Measurements from ENCODE around the gene NEK6. TPM values are rescaled to one million over a fixed set of nuclear protein-coding genes. Genes with fewer than 3 reads are reported as not detected.

The NEK6 gene
- total and polyA plus RNA-seq, 4 experiments from 2014 or later, result 3.8 to 11.7 (median 8.5) TPM

DNA sequence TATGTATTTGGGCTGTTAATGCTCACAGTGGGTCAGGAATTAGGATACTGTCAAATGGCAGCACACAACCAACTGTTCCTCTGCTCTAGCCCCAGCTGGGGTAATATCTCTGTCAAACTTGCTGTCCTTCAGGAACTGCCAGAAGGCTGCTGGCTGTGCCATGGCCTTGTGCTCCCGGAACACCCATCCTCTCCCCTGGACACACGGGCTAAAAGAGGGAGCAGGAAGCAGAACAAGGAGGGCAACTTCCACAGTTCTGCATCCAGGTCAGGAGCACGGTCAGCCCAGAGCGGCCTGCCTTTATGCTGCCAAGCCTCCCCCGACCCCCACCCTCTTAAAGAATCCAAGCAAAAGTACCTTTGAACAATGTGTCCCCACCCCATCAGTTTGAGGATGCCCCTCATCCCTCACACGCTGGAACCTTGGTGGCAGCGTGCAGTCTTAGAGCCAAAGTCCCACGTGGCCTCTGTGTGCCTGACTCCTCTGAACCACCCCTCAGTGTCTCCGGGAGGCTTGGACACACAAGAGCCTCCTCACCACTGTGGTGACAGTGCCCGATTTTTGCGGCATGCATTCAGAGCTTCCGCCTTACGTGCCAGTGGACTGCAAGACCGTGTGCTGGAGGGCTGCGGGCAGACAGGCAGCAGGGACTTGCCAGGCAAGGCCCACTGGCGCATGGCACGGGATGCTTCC, 96.7 kb downstream of the NEK6 start:
- Mint-ChIP-seq H3K36me3 (peaks cover 39 to 76% of the 10 kb centered on the region in 2 donors), H3K27me3 (no peaks in the 10 kb centered on the region), H3K9me3 (peaks cover 0 to 3% (median 0%) of the 10 kb centered on the region in 8 donors), H3K4me3 (no peak overlapping the region), H3K27ac (peak overlapping the region in 3 of 7 donors; percentile 32 to 75 (median 55)), H3K4me1 (peaks cover 21 to 29% (median 25%) of the 10 kb centered on the region in 4 donors)
- no peak for DNase-seq
- Histone ChIP-seq H3K36me3 (ENCODE audit: insufficient read depth, low read length) (peaks cover 43% of the 10 kb centered on the region), H3K9me3 (ENCODE audit: control insufficient read depth in 1 of 2, low read length in 2 of 2) (no peaks in the 10 kb centered on the region), H3K27me3 (ENCODE audit: insufficient read depth, low read length) (no peaks in the 10 kb centered on the region), H3K27ac (ENCODE audit: low read depth, low read length) (no peak overlapping the region), H3K4me1 (ENCODE audit: insufficient read depth, low read length) (peaks cover 23% of the 10 kb centered on the region), H3K4me3 (ENCODE audit: low read length in 2 of 2) (no peak overlapping the region)
- ChIA-PET POLR2A (ENCODE audit: partially characterized antibody) (no interaction called here), CTCF (ENCODE audit: partially characterized antibody) (no interaction called here)
- intact Hi-C loops (cut with micrococcal nuclease), result no loop called here

- Histone ChIP-seq H3K4me3 (ENCODE audit: low read length in 2 of 2) (no peak overlapping the region), H3K4me1 (ENCODE audit: insufficient read depth, low read length) (peaks cover 28% of the 10 kb centered on the region), H3K27me3 (ENCODE audit: insufficient read depth, low read length) (no peaks in the 10 kb centered on the region), H3K9me3 (ENCODE audit: control insufficient read depth in 1 of 2, low read length in 2 of 2) (no peaks in the 10 kb centered on the region), H3K27ac (ENCODE audit: low read depth, low read length) (no peak overlapping the region), H3K36me3 (ENCODE audit: insufficient read depth, low read length) (peaks cover 43% of the 10 kb centered on the region)
- H3K4me3 Mint-ChIP-seq, result no peak overlapping the region
- DNase-seq, result no peak
- H3K9me3 Mint-ChIP-seq, result peaks cover 0 to 3% (median 0%) of the 10 kb centered on the region in 8 donors
- intact Hi-C loops (cut with micrococcal nuclease), result no loop called here
- ChIA-PET CTCF (ENCODE audit: partially characterized antibody) (no interaction called here), POLR2A (ENCODE audit: partially characterized antibody) (no interaction called here)
- H3K4me1 Mint-ChIP-seq, result peaks cover 25 to 36% (median 31%) of the 10 kb centered on the region in 4 donors
- H3K36me3 Mint-ChIP-seq, result peaks cover 39 to 71% of the 10 kb centered on the region in 2 donors
- H3K27ac Mint-ChIP-seq, result peak overlapping the region in 3 of 7 donors; percentile 42 to 55 (median 42)
- H3K27me3 Mint-ChIP-seq, result no peaks in the 10 kb centered on the region
Observed at GRCh38 chr9:124355039-124355940, 97.5 kb downstream of the NEK6 start.

DNA sequence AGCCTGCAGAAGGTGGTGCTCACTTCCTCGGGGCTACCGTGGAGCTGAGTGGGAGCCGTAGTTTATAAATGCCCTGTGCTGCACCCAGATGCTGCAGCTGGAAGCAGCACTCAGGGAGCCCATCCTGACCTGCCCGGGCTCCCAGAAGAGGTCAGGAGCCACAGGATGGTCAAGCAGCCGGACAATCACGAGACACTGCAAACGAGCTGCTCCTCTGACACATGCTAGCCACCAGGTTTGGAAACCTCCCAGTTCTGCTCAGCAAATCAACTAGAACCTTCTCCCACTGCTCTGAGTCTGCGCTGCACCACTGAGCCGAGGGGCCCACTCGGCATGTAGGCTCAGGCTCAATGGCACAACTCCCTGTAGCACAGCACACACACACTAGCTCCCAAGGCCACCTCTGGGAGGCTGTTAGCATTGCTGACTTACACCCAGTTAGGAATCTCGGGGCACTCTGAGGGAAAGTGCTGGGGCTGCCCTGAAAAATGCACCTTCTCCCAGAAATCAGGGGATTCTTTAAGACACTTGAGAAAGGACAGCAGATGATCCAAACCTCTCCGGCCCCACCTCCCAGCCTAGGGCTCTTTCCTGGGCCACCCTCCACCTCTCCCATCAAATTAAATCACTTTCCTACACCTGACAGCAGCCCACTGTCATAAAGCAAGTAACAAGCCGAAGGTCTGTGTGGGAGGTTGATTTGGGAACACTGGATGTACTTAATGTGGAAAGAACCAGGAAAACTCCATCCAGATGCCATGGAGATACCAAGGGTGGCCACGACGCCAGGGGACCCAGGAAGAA, 98.4 kb downstream of the NEK6 start:
- Mint-ChIP-seq H3K9me3 (peaks cover 0 to 3% (median 0%) of the 10 kb centered on the region in 8 donors), H3K27ac (peak overlapping the region in 5 of 7 donors; percentile 11 to 83 (median 68)), H3K4me3 (no peak overlapping the region), H3K36me3 (peaks cover 32 to 62% of the 10 kb centered on the region in 2 donors), H3K4me1 (peaks cover 30 to 43% (median 36%) of the 10 kb centered on the region in 4 donors), H3K27me3 (no peaks in the 10 kb centered on the region)
- peaks cover 35% of the 10 kb centered on the region for H3K36me3 ChIP-seq (ENCODE audit: insufficient read depth, low read length)
- POLR2A ChIA-PET (ENCODE audit: partially characterized antibody), result no interaction called here
- no peak overlapping the region for H3K27ac ChIP-seq (ENCODE audit: low read depth, low read length)
- peaks cover 30% of the 10 kb centered on the region for H3K4me1 ChIP-seq (ENCODE audit: insufficient read depth, low read length)
- intact Hi-C loops (cut with micrococcal nuclease), result no loop called here
- H3K27me3 ChIP-seq (ENCODE audit: insufficient read depth, low read length), result no peaks in the 10 kb centered on the region
- H3K9me3 ChIP-seq (ENCODE audit: control insufficient read depth in 1 of 2, low read length in 2 of 2), result no peaks in the 10 kb centered on the region
- no peak overlapping the region for H3K4me3 ChIP-seq (ENCODE audit: low read length in 2 of 2)
- CTCF ChIA-PET (ENCODE audit: partially characterized antibody), result no interaction called here
- no peak for DNase-seq

GRCh38 chr9:124356745-124357390, 99.1 kb downstream of the NEK6 start:
- Histone ChIP-seq H3K27me3 (ENCODE audit: insufficient read depth, low read length) (no peaks in the 10 kb centered on the region), H3K36me3 (ENCODE audit: insufficient read depth, low read length) (peaks cover 28% of the 10 kb centered on the region), H3K4me1 (ENCODE audit: insufficient read depth, low read length) (peaks cover 30% of the 10 kb centered on the region), H3K4me3 (ENCODE audit: low read length in 2 of 2) (no peak overlapping the region), H3K9me3 (ENCODE audit: control insufficient read depth in 1 of 2, low read length in 2 of 2) (no peaks in the 10 kb centered on the region), H3K27ac (ENCODE audit: low read depth, low read length) (no peak overlapping the region)
- Mint-ChIP-seq H3K4me3 (no peak overlapping the region), H3K27ac (peak overlapping the region; percentile 30 to 87 (median 77)), H3K9me3 (peaks cover 0 to 3% (median 0%) of the 10 kb centered on the region in 8 donors), H3K27me3 (no peaks in the 10 kb centered on the region), H3K36me3 (peaks cover 24 to 55% of the 10 kb centered on the region in 2 donors), H3K4me1 (peaks cover 34 to 51% (median 40%) of the 10 kb centered on the region in 4 donors)
- intact Hi-C loops (cut with micrococcal nuclease), result no loop called here
- DNase-seq, result no peak
- ChIA-PET POLR2A (ENCODE audit: partially characterized antibody) (no interaction called here), CTCF (ENCODE audit: partially characterized antibody) (no interaction called here)

GRCh38 chr9:124357721-124358361, 100.1 kb downstream of the NEK6 start:
- intact Hi-C loops (cut with micrococcal nuclease), result loop anchor here (1.0 kb wide), 1 partner anchor 232 kb away; no protein-coding TSS in a partner anchor
- ChIA-PET POLR2A (ENCODE audit: partially characterized antibody) (no interaction called here), CTCF (ENCODE audit: partially characterized antibody) (no interaction called here)
- Mint-ChIP-seq H3K36me3 (peaks cover 15 to 46% of the 10 kb centered on the region in 2 donors), H3K9me3 (peaks cover 0 to 3% (median 0%) of the 10 kb centered on the region in 8 donors), H3K27ac (peak overlapping the region in 6 of 7 donors; percentile 30 to 85 (median 68)), H3K27me3 (no peaks in the 10 kb centered on the region), H3K4me3 (no peak overlapping the region), H3K4me1 (peaks cover 34 to 51% (median 43%) of the 10 kb centered on the region in 4 donors)
- Histone ChIP-seq H3K27ac (ENCODE audit: low read depth, low read length) (no peak overlapping the region), H3K27me3 (ENCODE audit: insufficient read depth, low read length) (no peaks in the 10 kb centered on the region), H3K4me1 (ENCODE audit: insufficient read depth, low read length) (peaks cover 30% of the 10 kb centered on the region), H3K4me3 (ENCODE audit: low read length in 2 of 2) (no peak overlapping the region), H3K36me3 (ENCODE audit: insufficient read depth, low read length) (peaks cover 23% of the 10 kb centered on the region), H3K9me3 (ENCODE audit: control insufficient read depth in 1 of 2, low read length in 2 of 2) (no peaks in the 10 kb centered on the region)
- no peak for DNase-seq

DNA sequence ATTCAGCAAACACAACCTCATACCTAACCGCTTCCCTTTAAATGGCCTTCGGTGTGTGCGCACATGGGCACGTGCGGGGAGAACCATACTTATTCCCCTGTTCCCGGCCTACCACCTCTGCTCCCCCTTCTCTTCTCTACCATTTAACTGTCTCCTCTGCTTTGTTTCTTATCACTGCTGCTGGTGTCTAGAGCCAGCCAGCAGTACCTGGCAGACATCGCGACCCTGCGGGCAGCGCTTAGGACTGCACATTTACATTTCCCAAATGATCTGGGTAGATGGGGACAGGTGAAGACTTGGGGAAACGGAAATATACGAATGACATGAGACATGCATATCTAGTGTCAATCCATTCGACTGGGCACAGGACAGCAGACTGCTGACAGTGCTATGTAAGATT, 100.9 kb downstream of the NEK6 start:
- no peaks in the 10 kb centered on the region for H3K27me3 Mint-ChIP-seq
- Histone ChIP-seq H3K27ac (ENCODE audit: low read depth, low read length) (no peak overlapping the region), H3K36me3 (ENCODE audit: insufficient read depth, low read length) (peaks cover 15% of the 10 kb centered on the region), H3K4me3 (ENCODE audit: low read length in 2 of 2) (no peak overlapping the region), H3K27me3 (ENCODE audit: insufficient read depth, low read length) (no peaks in the 10 kb centered on the region), H3K9me3 (ENCODE audit: control insufficient read depth in 1 of 2, low read length in 2 of 2) (no peaks in the 10 kb centered on the region), H3K4me1 (ENCODE audit: insufficient read depth, low read length) (peaks cover 30% of the 10 kb centered on the region)
- H3K4me3 Mint-ChIP-seq, result no peak overlapping the region
- intact Hi-C loops (cut with micrococcal nuclease), result loop anchor here (1.0 kb wide), 1 partner anchor 232 kb away; no protein-coding TSS in a partner anchor
- CTCF ChIA-PET (ENCODE audit: partially characterized antibody), result no interaction called here
- peaks cover 11 to 42% of the 10 kb centered on the region in 2 donors for H3K36me3 Mint-ChIP-seq
- H3K27ac Mint-ChIP-seq, result peak overlapping the region in 2 of 7 donors; percentile 17 to 42
- POLR2A ChIA-PET (ENCODE audit: partially characterized antibody), result no interaction called here
- peaks cover 0 to 3% (median 0%) of the 10 kb centered on the region in 8 donors for H3K9me3 Mint-ChIP-seq
- no peak for DNase-seq
- H3K4me1 Mint-ChIP-seq, result peaks cover 41 to 59% (median 46%) of the 10 kb centered on the region in 4 donors

Measured in CD4-positive, alpha-beta memory T cell (primary cell).